A172 (cell line): Measurements from ENCODE around the gene ADORA1. TPM values are rescaled to one million over a fixed set of nuclear protein-coding genes. Genes with fewer than 3 reads are reported as not detected.
A peak's percentile ranks its signal among the peaks of the same experiment; 100 is the strongest.

Experiments used
- DNase-seq: peaks from one replicate; pipeline ENCODE4 v3.0.0-alpha.2; 2015; ENCODE audit warnings: low spot score
- total RNA-seq: library from RNA; depleted of rRNA; stranded (reverse); fragments of >200 nt; shearing (Covaris generic); gene quantifications from 2 replicates; pipeline ENCODE4 v1.2.3, GENCODE V29; 2014

The ADORA1 gene
- total RNA-seq, 1 experiment from 2014 or later, result 30.6 TPM

GRCh38 chr1:203173011-203173555, 45.6 kb downstream of the ADORA1 start:
- no peak for DNase-seq

DNA sequence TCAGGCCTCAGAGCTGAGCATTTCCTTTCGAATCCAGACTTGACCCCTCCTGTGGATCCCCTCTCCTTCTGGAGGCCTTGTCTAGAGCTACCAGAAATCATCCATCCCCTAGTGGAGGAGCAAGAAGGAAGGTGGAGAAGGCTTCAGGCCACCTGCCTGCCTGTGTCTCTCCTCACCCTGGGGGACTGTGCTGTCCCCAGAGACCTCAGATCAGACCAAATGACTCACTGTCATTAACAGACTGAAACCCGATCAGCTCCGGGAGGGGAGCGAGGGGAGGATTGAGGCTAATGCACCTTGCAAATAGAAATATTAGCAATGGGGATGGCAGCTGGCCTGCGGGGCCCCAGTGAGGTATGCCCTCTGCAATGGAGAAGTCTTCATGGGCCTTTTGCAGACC, 46.0 kb downstream of the ADORA1 start:
- DNase-seq, result no peak

GRCh38 chr1:203174324-203174985, 46.9 kb downstream of the ADORA1 start:
- no peak for DNase-seq

DNA sequence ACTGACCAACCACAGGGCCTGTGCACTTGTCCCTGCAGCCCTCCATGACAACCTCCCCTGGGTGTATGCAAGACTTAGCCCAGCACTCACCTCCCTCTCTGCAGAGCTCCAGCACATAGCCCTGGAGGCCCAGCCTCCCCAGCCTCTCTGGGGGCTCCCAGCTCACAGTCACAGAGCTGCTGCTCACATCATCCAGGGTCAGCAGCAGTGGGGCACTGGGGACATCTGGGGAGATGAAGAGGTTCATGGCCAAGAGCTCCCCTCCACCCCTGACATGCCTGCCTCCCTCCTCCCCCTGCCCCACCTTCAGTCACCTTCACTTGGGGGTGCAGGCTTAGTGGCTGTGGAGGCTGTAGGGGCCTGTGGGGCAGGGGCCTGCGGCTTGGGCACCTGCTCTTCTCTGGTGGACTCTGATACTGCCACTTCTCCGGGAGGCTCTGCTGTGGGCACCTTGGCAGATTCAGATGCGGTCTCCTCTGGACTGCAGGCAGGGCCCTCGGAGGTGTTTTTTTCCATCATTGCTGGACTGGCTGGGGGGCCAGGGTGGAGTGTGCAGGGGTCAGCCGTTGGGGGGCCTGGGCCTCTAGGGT, 47.8 kb downstream of the ADORA1 start, which contains the start of gene MYBPH:
Gene MYBPH, minus strand, starts transcription at position 590 of the 590 bp plus-strand sequence. Its CDS starts 71 bp downstream, at position 519.
- no peak for DNase-seq

DNA sequence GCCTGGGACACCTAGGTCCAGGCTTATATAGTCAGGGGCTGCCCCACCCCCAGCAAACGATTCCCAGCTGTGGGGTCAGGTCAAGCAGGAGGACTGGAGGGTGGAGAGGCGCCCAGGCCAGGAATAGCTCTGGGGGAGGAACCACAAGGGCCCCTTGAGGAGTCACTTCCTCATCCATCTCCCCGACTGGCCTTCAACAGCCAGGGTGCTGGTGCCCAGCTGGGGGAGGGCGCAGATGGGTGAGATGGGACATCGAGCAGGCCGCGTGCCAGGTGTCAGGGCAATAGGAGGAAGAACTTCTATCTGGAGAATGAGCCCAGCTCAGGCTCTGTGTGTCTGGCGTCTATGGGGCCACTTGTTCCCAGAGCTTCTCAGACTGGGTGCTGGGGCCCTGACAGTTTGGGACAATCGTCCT, 48.3 kb downstream of the ADORA1 start:
- DNase-seq, result peak; percentile 50

- DNase-seq, result no peak
Measured at GRCh38 chr1:203176273-203177035, 48.9 kb downstream of the ADORA1 start.

DNA sequence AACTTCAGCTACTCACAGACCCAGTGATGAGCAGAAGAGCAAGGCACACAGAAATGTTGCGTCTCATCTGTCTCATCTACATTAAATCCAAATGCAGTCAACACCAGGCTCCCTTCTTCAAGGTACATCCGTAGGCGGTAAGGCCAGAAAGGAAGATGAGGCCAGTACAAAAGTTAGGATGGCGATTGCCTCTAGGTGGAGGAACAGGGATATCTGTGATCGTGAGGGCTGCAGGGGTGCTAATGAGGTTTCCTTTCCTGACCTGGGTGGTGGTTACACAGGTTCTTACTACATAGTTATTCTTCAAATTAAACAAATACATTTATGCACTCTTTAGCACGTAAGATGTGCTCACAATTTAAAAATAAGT, 49.5 kb downstream of the ADORA1 start:
- no peak for DNase-seq

GRCh38 chr1:203177470-203178039, 50.0 kb downstream of the ADORA1 start:
- DNase-seq, result peak; percentile 77

DNA sequence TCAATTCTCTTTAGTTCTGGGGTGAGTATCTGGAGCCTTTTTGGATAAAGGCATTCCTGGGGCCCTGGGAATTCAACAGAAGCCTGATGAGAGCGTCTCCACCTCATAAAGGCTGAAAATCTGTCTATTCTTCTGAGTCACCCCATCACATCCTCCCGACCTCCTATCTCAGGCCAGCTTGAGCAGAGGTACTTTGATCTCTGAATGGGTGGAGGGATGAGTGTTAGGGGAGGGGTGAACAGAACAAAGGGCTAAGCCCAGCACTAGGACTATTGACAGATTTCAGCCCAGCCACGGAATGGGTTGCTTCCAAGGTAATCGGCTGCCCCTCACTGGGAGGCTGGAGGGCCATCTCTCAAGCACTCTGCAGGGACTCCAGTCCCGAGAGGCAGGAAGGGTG, 50.6 kb downstream of the ADORA1 start:
- peak; percentile 75 for DNase-seq

DNA sequence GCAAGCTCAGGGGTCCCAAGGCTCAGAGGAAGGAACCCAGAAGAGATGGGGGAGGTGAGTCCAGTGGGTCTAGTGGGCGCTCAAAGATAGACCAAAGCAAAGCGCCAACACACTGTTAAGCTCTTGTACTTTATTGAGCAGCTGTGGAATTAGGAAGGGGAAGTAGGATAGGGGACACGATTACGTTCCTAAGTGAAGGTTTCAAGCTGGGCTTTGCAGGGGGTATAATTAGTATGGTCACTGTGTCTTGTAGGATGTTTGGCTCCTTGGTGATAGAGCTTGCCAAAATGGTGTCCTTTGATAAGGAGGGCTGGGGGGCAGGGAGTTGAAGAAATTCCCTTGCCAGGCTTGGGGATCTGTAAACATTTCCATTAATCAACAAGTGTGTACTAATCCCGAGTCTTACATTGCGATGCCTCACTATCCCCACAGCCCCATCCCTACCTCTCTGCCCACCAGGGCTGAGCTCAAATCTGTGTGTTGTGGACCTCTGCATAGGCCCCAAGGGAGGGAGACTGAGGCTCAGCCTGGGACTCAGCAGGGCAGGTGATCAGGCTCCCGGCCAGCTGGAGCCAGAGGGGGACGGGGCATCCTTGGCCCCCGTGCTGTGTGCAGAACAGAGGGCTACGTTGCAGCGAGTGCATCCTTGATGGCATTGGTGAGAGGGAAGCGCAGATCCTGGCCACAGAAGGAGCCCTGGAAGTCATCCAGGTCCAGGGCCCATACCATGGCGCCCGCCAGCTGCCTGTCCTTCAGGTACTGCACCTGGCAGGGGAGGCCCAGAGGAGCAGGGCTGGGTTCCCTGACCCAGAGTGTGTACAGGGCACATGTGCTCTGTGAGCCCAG, 51.5 kb downstream of the ADORA1 start:
- no peak for DNase-seq

DNA sequence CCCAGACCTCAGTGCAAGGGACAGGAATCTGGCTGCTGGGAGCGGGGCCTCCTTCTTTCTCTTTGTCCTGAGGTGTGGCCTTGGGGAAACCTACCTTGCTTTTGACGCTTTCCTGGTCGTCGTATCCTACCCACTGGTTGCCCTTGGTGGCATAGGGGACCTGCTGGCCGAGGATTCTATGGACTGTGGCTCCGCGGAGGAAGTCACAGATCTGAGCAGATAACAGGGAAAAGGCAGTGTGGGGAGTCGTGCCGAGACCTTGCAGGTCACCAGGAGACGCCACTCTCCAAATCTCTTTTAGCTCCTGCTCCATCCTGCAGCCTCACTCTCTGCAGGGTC, 52.1 kb downstream of the ADORA1 start:
- DNase-seq, result no peak

DNA sequence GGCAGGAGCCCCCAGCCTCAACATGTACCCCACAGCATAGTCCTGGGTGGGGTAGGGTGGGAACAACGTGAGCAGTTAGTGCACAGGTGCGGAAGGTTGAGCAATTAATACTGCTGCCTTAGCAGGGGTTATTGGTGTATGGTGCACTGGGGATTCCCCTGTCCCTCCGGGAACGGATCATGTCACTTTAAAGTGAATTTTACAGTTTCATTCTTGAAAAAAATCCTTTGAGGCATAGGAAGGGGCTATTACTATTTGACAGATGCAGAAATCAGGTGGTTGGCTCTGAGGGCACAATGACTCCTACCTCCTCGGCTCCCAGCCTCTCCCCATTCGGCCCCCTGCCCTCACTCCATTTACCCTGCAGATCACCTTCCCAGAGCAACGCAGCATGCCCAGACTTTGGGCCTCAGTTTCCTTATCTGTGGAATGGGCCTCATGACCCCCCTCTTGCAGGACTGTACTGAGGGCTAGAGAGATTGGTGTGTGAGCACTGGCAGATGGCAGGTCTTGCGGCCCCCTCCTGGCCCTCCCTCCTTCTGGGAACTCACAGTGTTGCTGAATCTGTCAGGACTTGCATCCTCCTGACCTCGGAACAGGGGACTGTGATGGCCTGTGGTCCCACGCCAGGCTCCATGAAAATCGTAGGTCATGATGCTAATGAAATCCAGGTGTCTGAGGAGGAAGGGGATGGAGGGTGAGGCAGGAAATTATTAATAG, 53.2 kb downstream of the ADORA1 start:
- no peak for DNase-seq

DNA sequence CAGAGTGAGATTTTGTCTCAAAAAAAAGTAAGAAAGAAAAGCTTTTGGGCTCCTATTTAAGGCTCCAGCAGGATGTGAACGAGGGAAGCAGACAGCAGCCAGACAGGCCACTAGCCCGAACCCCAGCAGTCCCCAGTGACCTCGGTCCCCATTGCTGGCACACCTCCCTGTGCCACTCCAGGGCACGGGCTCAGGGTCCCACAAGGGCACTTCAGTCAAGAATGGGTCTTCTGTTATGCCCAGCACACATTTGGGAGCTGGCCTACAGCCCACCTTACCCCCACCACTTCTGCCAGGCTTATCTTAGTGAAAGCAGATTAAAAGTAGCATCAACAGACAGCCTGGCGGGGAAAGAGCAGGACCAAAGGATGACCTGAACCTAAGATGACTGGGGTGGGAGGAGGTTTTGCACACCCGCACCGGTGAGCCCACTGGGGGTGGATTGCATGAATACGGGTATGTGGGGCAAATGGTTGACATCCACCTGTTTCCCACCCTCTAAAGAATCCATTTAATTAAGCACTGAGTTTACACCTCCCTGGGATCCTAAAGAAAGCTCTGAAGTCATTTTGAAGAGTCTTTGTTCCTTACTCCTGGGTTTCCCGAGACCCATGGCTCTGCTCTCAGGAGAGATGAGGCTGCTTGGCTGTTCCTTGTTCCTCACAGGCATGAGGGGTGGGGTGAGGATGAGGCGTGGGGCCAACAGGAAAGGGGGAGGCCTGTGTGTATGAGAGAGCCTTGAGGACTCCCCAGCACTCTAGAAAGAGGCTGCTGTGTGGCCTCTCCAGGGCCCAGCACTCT, 54.3 kb downstream of the ADORA1 start:
- DNase-seq, result no peak

- DNase-seq, result no peak
Measured at GRCh38 chr1:203182387-203182953, 54.9 kb downstream of the ADORA1 start.

GRCh38 chr1:203183828-203184227, 56.3 kb downstream of the ADORA1 start:
- DNase-seq, result no peak

- DNase-seq, result no peak
Measured at GRCh38 chr1:203184467-203184866, 56.9 kb downstream of the ADORA1 start.

DNA sequence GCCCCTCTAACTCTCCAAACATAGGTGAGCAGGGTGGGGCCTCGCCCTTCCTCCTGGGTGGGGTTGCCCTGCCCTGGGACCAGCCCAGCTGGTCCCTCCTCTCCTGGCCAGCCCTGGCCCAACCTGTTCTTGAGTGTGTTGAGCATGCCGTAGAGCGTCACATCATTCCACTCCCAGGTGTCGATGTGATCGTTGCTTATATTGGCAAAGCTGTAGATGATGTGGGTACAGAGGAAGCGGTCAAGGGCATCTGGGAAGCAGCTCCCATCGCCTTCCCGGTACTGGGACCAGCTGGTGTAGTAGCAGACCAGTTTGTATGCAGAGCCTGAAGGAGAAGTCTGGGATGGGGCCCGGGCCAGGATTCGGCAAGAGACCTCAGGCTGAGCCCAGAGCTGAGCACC, 57.5 kb downstream of the ADORA1 start:
- no peak for DNase-seq

DNA sequence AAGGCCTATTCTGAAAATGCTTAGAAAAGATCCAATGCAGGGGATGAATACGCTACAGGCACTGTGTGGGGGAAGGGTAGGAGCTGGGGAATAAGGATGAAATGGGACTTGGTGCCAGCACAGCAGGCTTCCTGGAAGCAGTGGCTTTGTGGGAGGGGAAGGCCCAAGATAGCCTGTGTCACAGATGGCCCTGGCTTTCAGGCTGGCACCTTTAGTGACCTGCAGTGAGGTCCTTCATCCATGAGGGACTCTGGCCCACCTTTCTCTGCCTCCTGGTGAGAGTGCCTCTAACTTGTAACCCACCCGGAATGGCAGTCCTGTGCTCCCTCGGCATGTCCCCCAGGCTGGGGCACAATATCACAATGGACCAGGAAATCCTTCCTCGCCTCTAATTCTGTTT, 58.1 kb downstream of the ADORA1 start:
- DNase-seq, result no peak

GRCh38 chr1:203186091-203186445, 58.5 kb downstream of the ADORA1 start:
- DNase-seq, result no peak
